K562 (cell line): Measurements from ENCODE around the gene PBX2. TPM values are rescaled to one million over a fixed set of nuclear protein-coding genes. Genes with fewer than 3 reads are reported as not detected.

Experiments used
- ATAC-seq: fragments of 200-7000 bp; cut with Tn5 transposase; 3 replicates; pipeline ENCODE4 v1.9.1; 2020; ENCODE audit warnings: moderate library complexity
- BruUV-seq: library from RNA; stranded (reverse); fragments of 400-500 nt; replicated peaks from 2 replicates; lab custom pipeline; 2021; lab: Mats Ljungman, UMichigan
- CTCF ChIA-PET: fragments of 300-600 bp; formaldehyde crosslinking; extraction: SDS; loops from one replicate; lab custom pipeline; 2021; ENCODE audit warnings: low intra/inter-chr PET ratio; lab: Yijun Ruan, JAX
- POLR2A ChIA-PET: fragments of 300-600, 350-650 bp; sonication (Branson Sonifier 250); formaldehyde crosslinking; extraction: SDS; loops from one replicate; lab custom pipeline; 2021; ENCODE audit warnings: antibody characterized with exemption, inconsistent platforms; lab: Yijun Ruan, JAX
- DNase-seq, 4 experiments: peaks; one replicate each; pipeline versions ENCODE4 v3.0.0 to v3.0.0-alpha.2; 2011 to 2018; ENCODE audit warnings: low spot score in 3 of 4, mixed read lengths in 3 of 4; ENCODE audit errors: extremely low read depth in 1 of 4
- FAIRE-seq: peaks from 2 replicates; lab custom pipeline; 2011; peaks lifted over from hg19 to GRCh38; lab: Jason Lieb, UNC
- H2AFZ ChIP-seq: 2 replicates; pipeline ENCODE4 v1.6.0; 2011; ENCODE audit warnings: low read depth, low read length, control low read depth, inconsistent platforms
- H3K27ac ChIP-seq: fragments of 200-600 bp; 3 replicates; pipeline ENCODE4 v1.8.0; 2011; ENCODE audit warnings: low read depth, mild to moderate bottlenecking, control low read depth, inconsistent platforms, low read length, moderate library complexity, mixed read lengths; ENCODE audit errors: extremely low read depth
- H3K27me3 ChIP-seq, 2 experiments: fragments of 300-600 bp in 1 of 2; 2 replicates in 1 of 2; 3 replicates in 1 of 2; pipeline versions ENCODE4 v1.6.0 to v1.8.0; 2011; ENCODE audit warnings: inconsistent platforms in 2 of 2, low read length in 2 of 2, mild to moderate bottlenecking in 1 of 2, mixed read lengths in 1 of 2, moderate library complexity in 1 of 2; ENCODE audit not compliant: control insufficient read depth in 2 of 2, insufficient read depth in 2 of 2
- H3K36me3 ChIP-seq: fragments of 300-600 bp; 3 replicates; pipeline ENCODE4 v1.8.0; 2011; ENCODE audit warnings: mild to moderate bottlenecking, low read length, inconsistent platforms; ENCODE audit not compliant: control insufficient read depth, insufficient read depth
- H3K4me1 ChIP-seq, 2 experiments: fragments of 200-600 bp in 1 of 2; replicated peaks in 1 of 2; 2 replicates in 1 of 2; 3 replicates in 1 of 2; pipeline versions ENCODE4 v1.5.1 to v1.8.0; 2011; ENCODE audit warnings: inconsistent platforms in 2 of 2, low read length in 2 of 2, mild to moderate bottlenecking in 1 of 2, mixed read lengths in 1 of 2, moderate library complexity in 1 of 2; ENCODE audit not compliant: control insufficient read depth in 2 of 2, insufficient read depth in 2 of 2
- H3K4me2 ChIP-seq: 2 replicates; pipeline ENCODE4 v1.6.1; 2011; ENCODE audit warnings: low read length, control low read depth, inconsistent platforms, mixed read lengths; ENCODE audit not compliant: insufficient read depth
- H3K4me3 ChIP-seq: fragments of 200-600 bp; sonication (generic), shearing (Covaris generic); 2 replicates; pipeline ENCODE4 v1.5.1; 2016; ENCODE audit warnings: control low read depth, inconsistent platforms
- H3K79me2 ChIP-seq: fragments of 200-600 bp; 3 replicates; pipeline ENCODE4 v1.8.0; 2011; ENCODE audit warnings: low read length, inconsistent platforms; ENCODE audit not compliant: control insufficient read depth, insufficient read depth
- H3K9ac ChIP-seq, 2 experiments: 2 replicates each; pipeline versions ENCODE4 v1.6.0 to v1.6.1; 2011; ENCODE audit warnings: low read depth in 2 of 2, low read length in 2 of 2, control low read depth in 1 of 2, inconsistent platforms in 1 of 2, mild to moderate bottlenecking in 1 of 2, mixed read lengths in 1 of 2; ENCODE audit not compliant: insufficient read depth in 1 of 2
- H3K9me1 ChIP-seq: one replicate; pipeline ENCODE4 v1.6.0; 2011; ENCODE audit warnings: inconsistent platforms, mild to moderate bottlenecking, low read length, moderate library complexity; ENCODE audit not compliant: control insufficient read depth, insufficient read depth
- H3K9me3 ChIP-seq: replicated peaks from 2 replicates; pipeline ENCODE4 v1.5.1; 2011; ENCODE audit warnings: low read depth, low read length, inconsistent platforms; ENCODE audit not compliant: control insufficient read depth, insufficient read depth
- H4K20me1 ChIP-seq: replicated peaks from 2 replicates; pipeline ENCODE4 v1.6.1; 2011; ENCODE audit warnings: low read length, inconsistent platforms, mixed read lengths; ENCODE audit not compliant: control insufficient read depth, insufficient read depth
- GATAD2B ChIP-seq: fragments of 450-650 bp; IDR thresholded peaks from 2 replicates; pipeline ENCODE4 v1.6.1; 2017; ENCODE audit warnings: mild to moderate bottlenecking, borderline replicate concordance
- HDAC1 ChIP-seq, 2 experiments: fragments of 450-650 bp; IDR thresholded peaks; 2 replicates each; pipeline ENCODE4 v1.6.1; 2016 to 2017; ENCODE audit warnings: inconsistent platforms in 1 of 2, mild to moderate bottlenecking in 1 of 2, moderate library complexity in 1 of 2
- MAFK ChIP-seq: IDR thresholded peaks from 2 replicates; pipeline ENCODE4 v1.6.1; 2011; ENCODE audit warnings: low read length, improper control_type of control experiment
- PRMT5 ChIP-seq: sonication (generic); formaldehyde crosslinking; IDR thresholded peaks from 2 replicates; pipeline ENCODE4 v1.5.0; 2020; ENCODE audit warnings: missing genetic modification reagents
- SMARCE1 ChIP-seq: fragments of 450-650 bp; IDR thresholded peaks from 2 replicates; pipeline ENCODE4 v1.7.1; 2016; ENCODE audit warnings: mild to moderate bottlenecking
- STAG1 ChIP-seq: sonication (generic); formaldehyde crosslinking; IDR thresholded peaks from 2 replicates; pipeline ENCODE4 v1.5.0; 2020; ENCODE audit warnings: missing genetic modification reagents, borderline replicate concordance
- TBP ChIP-seq: optimal IDR thresholded peaks from 2 replicates; pipeline ENCODE3; 2011; ENCODE audit warnings: low read depth, low read length, improper control_type of control experiment
- ZBTB2 ChIP-seq: fragments of 450-650 bp; IDR thresholded peaks from 2 replicates; pipeline ENCODE4 v1.6.1; 2016; ENCODE audit warnings: antibody characterized with exemption
- ZNF263 ChIP-seq: sonication (generic); formaldehyde crosslinking; IDR thresholded peaks from 2 replicates; pipeline ENCODE4 v1.8.0; 2022; ENCODE audit warnings: mild to moderate bottlenecking, missing genetic modification reagents, borderline replicate concordance
- ZNF395 ChIP-seq: fragments of 200-800 bp; sonication (Bioruptor generic); IDR thresholded peaks from 2 replicates; pipeline ENCODE4 v1.6.1; 2017; ENCODE audit warnings: missing genetic modification characterization, missing compliant biosample characterization
- ZNF444 ChIP-seq: fragments of 250-450 bp; sonication (Bioruptor Pico); IDR thresholded peaks from 2 replicates; pipeline ENCODE4 v1.4.0; 2020; ENCODE audit warnings: mild to moderate bottlenecking, moderate library complexity
- ZNF583 ChIP-seq: fragments of 250-450 bp; sonication (Bioruptor Pico); IDR thresholded peaks from 2 replicates; pipeline ENCODE4 v1.4.0; 2020
- ZNF592 ChIP-seq: fragments of 450-650 bp; IDR thresholded peaks from 2 replicates; pipeline ENCODE4 v1.6.1; 2017; ENCODE audit warnings: antibody characterized with exemption, mild to moderate bottlenecking
- WGBS: fragments of 100-300 bp; shearing (Covaris generic); methylation state at CpG from one replicate; pipeline ENCODE4 v1.1.6; 2016; ENCODE audit warnings: low coverage, mixed read lengths; ENCODE audit not compliant: insufficient coverage; ENCODE audit errors: missing lambda C conversion rate; 5-methylcytosine and 5-hydroxymethylcytosine counted together
- in situ Hi-C: fragments of 300-500 bp; cut with MboI; formaldehyde crosslinking; loops from 4 replicates; pipeline ENCODE4 v1.15.0; 2018; ENCODE audit warnings: inconsistent platforms, mixed read lengths
- intact Hi-C: fragments of 100-400 bp; cut with micrococcal nuclease; formaldehyde crosslinking; loops from 2 replicates; pipeline ENCODE4 v1.14.2; 2022
- polyA plus RNA-seq, 8 experiments: library from polyadenylated mRNA; depleted of rRNA in 4 of 8; stranded (reverse) in 5 of 8; unstranded in 3 of 8; fragments of >200 nt; fragmentation: Nextera tagmentation in 2 of 8; fragmentation: Illumina TruSeq in 1 of 8; extraction: Ambion mirVana in 2 of 8; extraction: Trizol in 1 of 8; gene quantifications; 2 replicates each; pipeline versions ENCODE4 v1.2.1 to v1.2.3, GENCODE V29; 2011 to 2014; ENCODE audit warnings: inconsistent platforms in 1 of 8, missing spikeins in 1 of 8
- total RNA-seq, 7 experiments: library from RNA; depleted of rRNA in 6 of 7; stranded (reverse); fragments of >200 nt in 6 of 7; fragmentation: Illumina TruSeq in 2 of 7; extraction: Trizol in 2 of 7; gene quantifications; 2 replicates each; pipeline versions ENCODE4 v1.2.1 to v1.2.3, GENCODE V29; 2011 to 2021; ENCODE audit warnings: low replicate concordance in 1 of 7

The PBX2 gene
- total and polyA plus RNA-seq, 9 of the 15 experiments (the other 6 are each of a cell fraction or from before 2014, with no cell fraction given) = 1.9 to 134 (median 62.5) TPM

- no peak for TF ChIP-seq MAFK
- no peak for TF ChIP-seq STAG1 (CRISPR knock-in tag)
- 0 out of 2 replicates have a peak, but pooled peaks have one; percentile 13 for TF ChIP-seq ZNF395 (CRISPR knock-in tag)
- no peak for TF ChIP-seq GATAD2B
- peak in 1 of 2 experiments; percentile 57; a peak in 1 of 4 replicates for TF ChIP-seq HDAC1 (IDR thresholded peaks at IDR 0.05)
- TF ChIP-seq ZNF263 (CRISPR knock-in tag) = peak; percentile 50
- peak; percentile 48 for TF ChIP-seq SMARCE1
- no peak for TF ChIP-seq TBP
These were observed 14.7 kb downstream of the PBX2 start (continued) for GRCh38 chr6:32175322-32175710.

GRCh38 chr6:32174416-32174815 lies 15.6 kb downstream of the PBX2 start:
- Histone ChIP-seq H3K4me3 (peak overlapping the region; percentile 88), H4K20me1 (no peaks in the 10 kb centered on the region), H3K4me1 (peaks cover 25 to 46% of the 10 kb centered on the region in 2 experiments), H3K27me3 (no peaks in the 10 kb centered on the region), H3K79me2 (peaks cover 55% of the 10 kb centered on the region), H3K36me3 (peaks cover 35% of the 10 kb centered on the region), H3K9me1 (no peaks in the 10 kb centered on the region), H3K4me2 (peak overlapping the region; percentile 88), H3K9me3 (no peaks in the 10 kb centered on the region), H3K9ac (peak overlapping the region in 1 of 2 experiments; percentile 81; a peak in 2 of 4 replicates), H2AFZ (no peak overlapping the region), H3K27ac (no peak overlapping the region; the same call in 2 of the 3 replicates)
- POLR2A ChIA-PET = interaction anchor here (0.6 kb wide), 1 partner anchor 758 kb away, joined by 3 read pairs; no protein-coding TSS in a partner anchor
- no TSS peak for BruUV-seq
- DNase-seq (no peak), FAIRE-seq (no peak), ATAC-seq (no peak)
- CTCF ChIA-PET = interaction anchor here (0.5 kb wide), 1 partner anchor 54 kb away, joined by 3 read pairs; no protein-coding TSS in a partner anchor
- intact Hi-C loops = loop anchor here (10.0 kb wide), 2 partner anchors 350 to 510 kb away; partner anchors contain the start of genes C6orf47, CSNK2B, GPANK1 and HSPA1B
- in situ Hi-C loops = no loop called here
- 74% methylated on average over 1 of the region's 1 CpG for WGBS
- TF ChIP-seq ZNF444 = no peak
- TF ChIP-seq ZNF592 = no peak
- no peak for TF ChIP-seq ZNF263 (CRISPR knock-in tag)
- TF ChIP-seq PRMT5 = no peak
- TF ChIP-seq ZBTB2 = no peak
- no peak for TF ChIP-seq ZNF583 (CRISPR knock-in tag)
